ENCODE data around the gene NRN1. TPM values are rescaled to one million over a fixed set of nuclear protein-coding genes. Genes with fewer than 3 reads are reported as not detected.

Gene NRN1
- total and polyA plus RNA-seq, 10 of the 15 experiments (the other 5 are each of a cell fraction or from before 2014, with no cell fraction given), result 0.13 to 22.6 (median 0.23) TPM; not detected in 1

GRCh38 chr6:6026513-6027205, 19.9 kb upstream of the NRN1 start:
- no peaks in the 10 kb centered on the region for H3K36me3 ChIP-seq (ENCODE audit: control insufficient read depth in 2 of 2, insufficient read depth in 2 of 2, low read length in 1 of 2)
- DNase-seq (ENCODE audit: low read depth, low spot score) (no peak), ATAC-seq (no peak), FAIRE-seq (no peak)
- H4K20me1 ChIP-seq (ENCODE audit: control insufficient read depth, insufficient read depth), result no peaks in the 10 kb centered on the region
- ChIA-PET RAD21 (ENCODE audit: unreplicated experiment) (no interaction called here), CTCF (no interaction called here), SMC1A (ENCODE audit: uncharacterized antibody, unreplicated experiment) (interaction anchor here (0.9 to 1.0 kb wide), 2 partner anchors 15 to 125 kb away, joined by 3 read pairs; no protein-coding TSS in a partner anchor), POLR2A (no interaction called here)
- intact Hi-C loops (cut with micrococcal nuclease; ENCODE audit: unreplicated experiment), result no loop called here
- in situ Hi-C loops (cut with MboI), result no loop called here
- H3K4me1 ChIP-seq (ENCODE audit: control insufficient read depth, insufficient read depth, low read length), result no peaks in the 10 kb centered on the region
- H2AFZ ChIP-seq (ENCODE audit: control insufficient read depth, low read depth, low read length), result no peak overlapping the region
- no TSS peak for BruUV-seq (replicated peaks)
- H3K9me3 ChIP-seq (replicated peaks; ENCODE audit: control insufficient read depth, insufficient read depth, low read length), result no peaks in the 10 kb centered on the region
- H3K9ac ChIP-seq (ENCODE audit: control insufficient read depth, insufficient read depth, low read length), result no peak overlapping the region
- H3K4me2 ChIP-seq (ENCODE audit: control insufficient read depth, insufficient read depth), result no peak overlapping the region
- no peak overlapping the region for H3K4me3 ChIP-seq
- H3K79me2 ChIP-seq (ENCODE audit: control insufficient read depth, insufficient read depth, low read length), result no peaks in the 10 kb centered on the region
- no peak overlapping the region for H3K27ac ChIP-seq (ENCODE audit: control insufficient read depth, insufficient read depth)
- 48% methylated on average over 2 of the region's 2 CpGs for WGBS (ENCODE audit: insufficient coverage, insufficient replicate concordance, low lambda C conversion rate, missing lambda C conversion rate)
- peaks cover 0 to 2% of the 10 kb centered on the region in 2 experiments for H3K27me3 ChIP-seq (replicated peaks in 1 of 2; ENCODE audit: control insufficient read depth in 2 of 2, insufficient read depth in 2 of 2, low read length in 1 of 2)
- no peak for TF ChIP-seq CHD2 (IDR thresholded peaks at IDR 0.05; ENCODE audit: borderline replicate concordance, low read depth, low read length)
- no peak for TF ChIP-seq RFX5 (IDR thresholded peaks at IDR 0.05; ENCODE audit: low read depth, low read length)
- TF ChIP-seq ZNF592 (IDR thresholded peaks at IDR 0.05), result no peak
- no peak for TF ChIP-seq HCFC1 (IDR thresholded peaks at IDR 0.05; ENCODE audit: low read length)
- TF ChIP-seq WRNIP1 (IDR thresholded peaks at IDR 0.05; ENCODE audit: borderline replicate concordance, low read depth, low read length), result no peak
- TF ChIP-seq TCF12 (IDR thresholded peaks at IDR 0.05; ENCODE audit: low read depth, low read length), result no peak
- TF ChIP-seq ZNF274 (IDR thresholded peaks at IDR 0.05; ENCODE audit: insufficient read depth, insufficient read length), result no peak
- TF ChIP-seq BCLAF1 (IDR thresholded peaks at IDR 0.05), result no peak
- TF ChIP-seq BCL3 (IDR thresholded peaks at IDR 0.05; ENCODE audit: borderline replicate concordance, insufficient read depth, low read depth, low read length, poor library complexity, severe bottlenecking), result no peak
- TF ChIP-seq NR2F1 (conservative IDR thresholded peaks at IDR 0.05), result no peak
- TF ChIP-seq GATAD2B (conservative IDR thresholded peaks at IDR 0.05; ENCODE audit: low read depth), result no peak
- TF ChIP-seq HDGF (IDR thresholded peaks at IDR 0.05), result no peak
- no peak for TF ChIP-seq RCOR1 (conservative IDR thresholded peaks at IDR 0.05; ENCODE audit: low read depth, low read length)
- TF ChIP-seq FOXK2 (IDR thresholded peaks at IDR 0.05), result no peak
